ENCODE data around the gene RWDD3. TPM values are rescaled to one million over a fixed set of nuclear protein-coding genes. Genes with fewer than 3 reads are reported as not detected.

The RWDD3 gene
- total RNA-seq, result 9.7 and 19.3 TPM in 2 replicates

GRCh38 chr1:95233737-95234500 lies at the start of gene RWDD3:
Gene RWDD3 (plus strand): TSS chr1:95234210. CDS start chr1:95234231, 21 bp downstream.

Other genes starting within 250 kb of the RWDD3 start
- 0.93 and 0.94 TPM in 2 replicates for gene ALG14, start 161.3 kb upstream of the RWDD3 start, total RNA-seq
- 0.09 and 0.35 TPM in 2 replicates for gene TLCD4, start 116.9 kb upstream of the RWDD3 start, total RNA-seq